Stomach (tissue), 19 donors: ENCODE measurements around the gene VGLL1. TPM values are rescaled to one million over a fixed set of nuclear protein-coding genes. Genes with fewer than 3 reads are reported as not detected.

Experiments
- DNase-seq, 2 donors: peaks; one replicate each; pipeline versions ENCODE4 v3.0.0 to v3.0.0-alpha.2; 2013 to 2019
- H3K27ac ChIP-seq, 5 donors: fragments of 200-600 bp in 4 of 5; sonication (generic) in 4 of 5; one replicate each; pipeline ENCODE4 v1.5.1; 2013 to 2019; ENCODE audit warnings: mild to moderate bottlenecking in 1 of 5, moderate library complexity in 1 of 5
- H3K27me3 ChIP-seq, 3 donors: fragments of 200-600 bp; sonication (generic); one replicate each; pipeline ENCODE4 v1.5.1; 2017 to 2019; ENCODE audit warnings: mixed run types in 1 of 3
- H3K36me3 ChIP-seq, 4 donors: fragments of 200-600 bp; sonication (generic); 1 replicate in 3 of 4; 2 replicates in 1 of 4; pipeline ENCODE4 v1.5.1; 2016 to 2019
- H3K4me1 ChIP-seq, 4 donors: fragments of 200-600 bp; sonication (generic); one replicate each; pipeline ENCODE4 v1.5.1; 2016 to 2019
- H3K4me3 ChIP-seq, 4 donors: fragments of 200-600 bp; sonication (generic) in 3 of 4; one replicate each; pipeline ENCODE4 v1.5.1; 2016 to 2019; ENCODE audit warnings: mild to moderate bottlenecking in 1 of 4
- H3K9me3 ChIP-seq, 4 donors: fragments of 200-600 bp; sonication (generic); one replicate each; pipeline ENCODE4 v1.5.1; 2016 to 2019
- CTCF ChIP-seq, 7 experiments: fragments of 450-650 bp in 4 of 7; fragments of 200-600 bp in 3 of 7; sonication (generic) in 3 of 7; IDR thresholded peaks; one replicate each; pipeline ENCODE4 v1.5.1; 2016 to 2019; ENCODE audit warnings: antibody characterized with exemption in 7 of 7, control low read depth in 2 of 7, mild to moderate bottlenecking in 1 of 7
- EP300 ChIP-seq: sonication (generic); formaldehyde crosslinking; IDR thresholded peaks from one replicate; pipeline ENCODE4 v1.6.1; 2017; ENCODE audit warnings: antibody characterized with exemption
- POLR2A ChIP-seq, 4 donors: fragments of 450-650 bp; IDR thresholded peaks; one replicate each; pipeline ENCODE4 v1.6.1; 2016; ENCODE audit warnings: antibody characterized with exemption in 4 of 4, control low read depth in 2 of 4, mild to moderate bottlenecking in 1 of 4, moderate library complexity in 1 of 4
- POLR2AphosphoS5 ChIP-seq, 3 donors: sonication (generic); formaldehyde crosslinking; IDR thresholded peaks; one replicate each; pipeline ENCODE4 v1.6.1; 2016; ENCODE audit warnings: antibody characterized with exemption in 3 of 3
- WGBS, 5 donors: extraction: QIAGEN DNeasy Blood & Tissue Kit in 3 of 5; methylation state at CpG; one replicate each; pipeline versions ENCODE4 v1.1.5 to v1.1.7; 2013 to 2018; 5-methylcytosine and 5-hydroxymethylcytosine counted together
- intact Hi-C: fragments of 100-400 bp; cut with DNase I; formaldehyde crosslinking; loops from one replicate; pipeline ENCODE4 v1.15.1; 2023; ENCODE audit warnings: low total_unique reads
- long read RNA-seq, 10 donors: transcript quantifications; one replicate each; lab custom pipeline, GENCODE V29; 2026
- polyA plus RNA-seq, 3 donors: library from polyadenylated mRNA; stranded (reverse); fragments of 200-250 nt; gene quantifications; one replicate each; pipeline ENCODE4 v1.2.3, GENCODE V29; 2013
- total RNA-seq, 5 donors: library from RNA; depleted of rRNA; stranded (reverse); fragments of >200 nt; gene quantifications; one replicate each; pipeline versions ENCODE4 v1.1.0 to v1.2.3, GENCODE V29; 2014 to 2016
- donor health status: healthy with polysubstance abuse.
- donor health status: Bipolar disorder and iron deficiency.
- donor health status: healthy.

The VGLL1 gene
- total RNA-seq (under 1 TPM in 1 of 5 donors, not detected in 4; 0.43 TPM), polyA plus RNA-seq (1 to 10 TPM in 2 of 3 donors, not detected in 1; 1.2 to 7.7 TPM)
- long read RNA-seq, donor 1, result 0 reads
- long read RNA-seq, donor 2, result 0 reads
- long read RNA-seq, donor 3, result 0 reads
- long read RNA-seq, donor 4, result 0 reads
- long read RNA-seq, donor 5, result 0 reads
- long read RNA-seq, donor 6, result 0 reads
- long read RNA-seq, donor 7, result 0 reads
- long read RNA-seq, donor 8, result 0 reads
- long read RNA-seq, donor 9, partial matches to known transcripts, result 0 of 2 reads
- long read RNA-seq, donor 9, other reads (novel, unspliced or antisense), result 0 of 2 reads
- long read RNA-seq, donor 10, result 0 reads

DNA sequence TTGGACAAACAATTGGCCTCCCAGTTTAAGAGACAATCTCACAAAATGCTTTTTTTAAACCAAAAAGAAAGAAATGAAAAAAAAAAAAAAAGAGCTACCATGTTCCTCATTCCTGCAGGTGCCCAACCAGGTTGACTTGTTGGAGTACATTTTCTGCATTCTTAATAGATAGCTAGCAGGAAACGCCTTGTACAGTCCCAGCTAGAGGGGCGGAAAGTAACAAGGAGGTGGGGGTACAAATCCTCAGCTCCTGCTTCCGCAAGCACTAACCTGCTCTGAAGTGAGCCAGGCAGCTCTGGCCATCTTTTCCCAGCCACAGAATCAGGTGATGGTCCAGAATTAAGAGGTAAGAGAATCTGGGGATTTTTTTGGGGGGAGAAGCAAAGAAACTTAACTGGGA, at the start of gene VGLL1:
VGLL1 (plus strand) TSS at position 265 of the 400 bp plus-strand sequence. CDS start 3,806 bp downstream, outside the sequence.
- peaks cover 0 to under 1% (median 0%) of the 10 kb centered on the region in 4 donors for H3K4me1 ChIP-seq
- no peak for TF ChIP-seq POLR2A (IDR thresholded peaks at IDR 0.05)
- peaks cover 0 to 9% (median 0%) of the 10 kb centered on the region in 3 donors for H3K27me3 ChIP-seq
- 50 to 67% (median 57%) methylated on average over 3 of the region's 3 CpGs for WGBS, 5 donors
- intact Hi-C loops, result no loop called here
- H3K36me3 ChIP-seq, result no peaks in the 10 kb centered on the region
- H3K27ac ChIP-seq, result no peak within 1 kb of the TSS
- peak in 1 of 2 donors; percentile 51 for DNase-seq
- no peak within 1 kb of the TSS for H3K4me3 ChIP-seq
- no peaks in the 10 kb centered on the region for H3K9me3 ChIP-seq

DNA sequence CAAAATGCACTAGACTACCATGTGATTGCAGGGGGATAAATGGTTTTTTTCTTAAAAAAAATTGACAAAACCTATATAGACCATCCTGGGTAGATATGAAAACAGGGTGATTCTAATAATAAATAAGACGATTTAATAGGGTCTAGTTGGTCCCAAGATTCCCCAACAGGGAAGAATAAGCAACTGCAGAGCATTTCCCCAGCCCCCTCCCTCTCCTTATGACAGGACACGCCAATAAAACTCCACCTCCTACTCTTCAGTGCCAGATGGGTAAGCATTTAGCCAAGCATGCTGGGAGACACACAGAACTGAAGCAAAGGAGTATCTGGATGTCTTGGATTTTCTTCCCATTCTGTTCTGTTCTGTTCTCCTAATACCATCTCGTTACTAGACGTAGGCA, 44.4 kb upstream of the VGLL1 start, which contains the start of gene BRS3:
BRS3 (plus strand) TSS at position 301 of the 400 bp plus-strand sequence. CDS start 168 bp downstream, outside the sequence.
- WGBS, 5 donors, result 53 to 70% (median 67%) methylated on average over 4 of the region's 4 CpGs
- H3K27me3 ChIP-seq, result peaks cover 0 to 11% (median 0%) of the 10 kb centered on the region in 3 donors
- intact Hi-C loops, result no loop called here

DNA sequence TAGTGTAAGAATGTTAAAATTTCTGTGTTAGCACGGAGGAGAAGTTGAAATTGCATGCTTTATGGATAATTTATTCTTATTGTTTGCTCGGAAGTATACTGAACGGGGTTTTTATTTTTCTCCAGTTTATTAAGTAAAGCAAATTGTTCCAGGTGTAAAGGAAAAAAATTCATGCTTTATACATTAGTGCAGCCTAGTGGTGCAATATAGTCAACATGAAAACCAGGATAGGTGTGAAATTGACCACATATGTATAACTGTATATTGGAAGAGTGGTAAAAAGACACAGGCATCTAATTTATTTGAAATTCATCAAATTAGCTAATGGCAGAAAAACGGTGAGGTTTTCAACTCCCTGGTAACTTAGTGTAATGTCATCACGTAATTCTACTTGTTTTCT, 43.3 kb upstream of the VGLL1 start:
- Histone ChIP-seq H3K4me1 (no peaks in the 10 kb centered on the region), H3K36me3 (no peaks in the 10 kb centered on the region), H3K27ac (no peak overlapping the region), H3K4me3 (no peak overlapping the region), H3K27me3 (peaks cover 0 to 11% (median 0%) of the 10 kb centered on the region in 3 donors), H3K9me3 (no peaks in the 10 kb centered on the region)
- intact Hi-C loops, result no loop called here
- DNase-seq, result no peak
- TF ChIP-seq CTCF (IDR thresholded peaks at IDR 0.05) (peak in 1 of 7 experiments; percentile 9), POLR2AphosphoS5 (IDR thresholded peaks at IDR 0.05) (no peak), EP300 (no peak), POLR2A (IDR thresholded peaks at IDR 0.05) (no peak)
- WGBS, 5 donors, result 40 to 43% (median 41%) methylated on average over 5 of the region's 5 CpGs

More for the DNA sequence above, 44.4 kb upstream of the VGLL1 start, which contains the start of gene BRS3:
- no peak within 1 kb of the TSS for H3K4me3 ChIP-seq
- no peaks in the 10 kb centered on the region for H3K36me3 ChIP-seq
- H3K27ac ChIP-seq, result no peak within 1 kb of the TSS
- no peaks in the 10 kb centered on the region for H3K9me3 ChIP-seq
- no peak for DNase-seq
- no peak for TF ChIP-seq CTCF (IDR thresholded peaks at IDR 0.05)
- TF ChIP-seq POLR2A (IDR thresholded peaks at IDR 0.05), result no peak
- no peak for TF ChIP-seq POLR2AphosphoS5 (IDR thresholded peaks at IDR 0.05)
- no peak for TF ChIP-seq EP300
- H3K4me1 ChIP-seq, result no peaks in the 10 kb centered on the region

DNA sequence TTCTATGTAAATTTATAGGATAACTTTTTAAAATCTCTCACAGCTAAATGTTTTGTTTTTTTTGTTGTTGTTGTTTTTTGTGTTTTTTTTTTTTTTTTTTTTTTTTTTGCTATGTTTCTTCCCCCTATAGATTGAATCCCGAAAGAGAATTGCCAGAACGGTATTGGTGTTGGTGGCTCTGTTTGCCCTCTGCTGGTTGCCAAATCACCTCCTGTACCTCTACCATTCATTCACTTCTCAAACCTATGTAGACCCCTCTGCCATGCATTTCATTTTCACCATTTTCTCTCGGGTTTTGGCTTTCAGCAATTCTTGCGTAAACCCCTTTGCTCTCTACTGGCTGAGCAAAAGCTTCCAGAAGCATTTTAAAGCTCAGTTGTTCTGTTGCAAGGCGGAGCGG, 40.2 kb upstream of the VGLL1 start:
- TF ChIP-seq POLR2A (IDR thresholded peaks at IDR 0.05), result no peak
- no peak for TF ChIP-seq CTCF (IDR thresholded peaks at IDR 0.05)
- TF ChIP-seq EP300, result no peak
- TF ChIP-seq POLR2AphosphoS5 (IDR thresholded peaks at IDR 0.05), result no peak
- Histone ChIP-seq H3K27ac (no peak overlapping the region), H3K9me3 (peaks cover 0 to 3% (median 0%) of the 10 kb centered on the region in 4 donors), H3K4me1 (no peaks in the 10 kb centered on the region), H3K36me3 (no peaks in the 10 kb centered on the region), H3K4me3 (no peak overlapping the region), H3K27me3 (peaks cover 0 to 11% (median 4%) of the 10 kb centered on the region in 3 donors)
- no peak for DNase-seq
- WGBS, 5 donors, result 48 to 71% (median 64%) methylated on average over 4 to 6 of the region's 6 CpGs
- intact Hi-C loops, result no loop called here

DNA sequence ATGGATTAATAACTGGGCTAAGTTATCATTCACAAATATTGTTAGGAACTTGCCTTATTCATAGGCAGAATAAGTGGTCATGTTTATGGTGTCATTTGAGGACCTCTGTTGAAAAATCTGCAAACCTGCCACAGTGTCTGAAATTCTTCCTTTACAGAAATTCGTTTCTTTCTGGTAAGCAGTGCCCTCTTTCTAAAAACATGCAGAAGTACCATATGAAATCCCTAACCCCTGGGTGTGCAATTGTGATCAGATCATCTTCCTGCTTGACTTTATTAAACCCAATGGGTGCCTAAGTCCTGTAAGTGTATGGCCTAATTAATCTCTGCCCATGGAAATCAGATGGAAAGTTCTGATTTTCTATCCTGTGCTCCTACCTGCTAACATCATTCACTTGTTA, 39.0 kb upstream of the VGLL1 start:
- Histone ChIP-seq H3K36me3 (no peaks in the 10 kb centered on the region), H3K27me3 (peaks cover 0 to 11% (median 4%) of the 10 kb centered on the region in 3 donors), H3K9me3 (peaks cover 0 to 3% (median 0%) of the 10 kb centered on the region in 4 donors), H3K27ac (no peak overlapping the region), H3K4me3 (no peak overlapping the region), H3K4me1 (no peaks in the 10 kb centered on the region)
- WGBS, 5 donors, result 5 to 27% (median 19%) methylated on average over 1 of the region's 1 CpG
- TF ChIP-seq POLR2A (IDR thresholded peaks at IDR 0.05) (no peak), POLR2AphosphoS5 (IDR thresholded peaks at IDR 0.05) (no peak), CTCF (IDR thresholded peaks at IDR 0.05) (no peak), EP300 (no peak)
- intact Hi-C loops, result no loop called here
- DNase-seq, result no peak
